ENCODE results near the gene FHIP1B. TPM values are rescaled to one million over a fixed set of nuclear protein-coding genes. Genes with fewer than 3 reads are reported as not detected.

FHIP1B gene
- total RNA-seq, 1 experiment from 2014 or later = 42.8 TPM

GRCh38 chr11:6270584-6271246 lies 36.3 kb upstream of the FHIP1B start:
- CTCF ChIA-PET = interaction anchor here (0.6 to 1.2 kb wide), 2 partner anchors 20 to 22 kb away, joined by 3 to 4 read pairs; no protein-coding TSS in a partner anchor
- H3K27ac ChIP-seq (ENCODE audit: low read length) = no peak overlapping the region
- H3K36me3 ChIP-seq (ENCODE audit: control insufficient read depth, insufficient read depth, low read length) = no peaks in the 10 kb centered on the region
- TF ChIP-seq REST (IDR thresholded peaks at IDR 0.05; ENCODE audit: insufficient read depth in 1 of 2, low read depth in 2 of 2, low read length in 1 of 2) = no peak
- no peak for TF ChIP-seq POLR2AphosphoS5 (IDR thresholded peaks at IDR 0.05; ENCODE audit: low read depth, low read length)
- H3K4me3 ChIP-seq (ENCODE audit: low read depth in 2 of 2, low read length in 2 of 2) = no peak overlapping the region
- ATAC-seq (no peak), DNase-seq (ENCODE audit: low read depth, low spot score) (no peak)
- H3K9me3 ChIP-seq (ENCODE audit: control insufficient read depth, insufficient read depth, low read depth, low read length) = no peaks in the 10 kb centered on the region
- H3K4me1 ChIP-seq (ENCODE audit: control insufficient read depth, insufficient read depth, low read length) = no peaks in the 10 kb centered on the region
- no TSS peak for BruUV-seq (replicated peaks)
- POLR2A ChIA-PET = no interaction called here
- peaks cover 9% of the 10 kb centered on the region for H3K27me3 ChIP-seq (ENCODE audit: control insufficient read depth, insufficient read depth, low read length)
- intact Hi-C loops (cut with micrococcal nuclease; ENCODE audit: unreplicated experiment) (no loop called here), in situ Hi-C loops (cut with HindIII; ENCODE audit: low pct_unique_long_range_greater_than_20kb, low sequenced_read_pairs) (no loop called here)

- no TSS peak for BruUV-seq (replicated peaks)
- no peak; the same call in 1 of the 2 replicates for ATAC-seq
- peak; percentile 68 for TF ChIP-seq CTCF (IDR thresholded peaks at IDR 0.05)
- TF ChIP-seq REST (IDR thresholded peaks at IDR 0.05; ENCODE audit: insufficient read depth in 1 of 2, low read depth in 2 of 2, low read length in 1 of 2) = no peak
- no peaks in the 10 kb centered on the region for H3K36me3 ChIP-seq (ENCODE audit: control insufficient read depth, insufficient read depth, low read length)
- no peak overlapping the region for H3K27ac ChIP-seq (ENCODE audit: low read length)
- CTCF ChIA-PET = interaction anchor here (0.6 kb wide), 1 partner anchor 14 kb away, joined by 4 read pairs; no protein-coding TSS in a partner anchor
- POLR2A ChIA-PET = no interaction called here
- no peaks in the 10 kb centered on the region for H3K9me3 ChIP-seq (ENCODE audit: control insufficient read depth, insufficient read depth, low read depth, low read length)
- DNase-seq (ENCODE audit: low read depth, low spot score) = no peak
- H3K27me3 ChIP-seq (ENCODE audit: control insufficient read depth, insufficient read depth, low read length) = peaks cover 12% of the 10 kb centered on the region
- no peak overlapping the region for H3K4me3 ChIP-seq (ENCODE audit: low read depth in 2 of 2, low read length in 2 of 2)
- in situ Hi-C loops (cut with HindIII; ENCODE audit: low pct_unique_long_range_greater_than_20kb, low sequenced_read_pairs) = no loop called here
- intact Hi-C loops (cut with micrococcal nuclease; ENCODE audit: unreplicated experiment) = no loop called here
- H3K4me1 ChIP-seq (ENCODE audit: control insufficient read depth, insufficient read depth, low read length) = no peaks in the 10 kb centered on the region
These were observed 35.6 kb upstream of the FHIP1B start for GRCh38 chr11:6269994-6270393.

Data from Panc1 (cell line).